A673 (cell line): ENCODE results near the gene ZFHX2. TPM values are rescaled to one million over a fixed set of nuclear protein-coding genes. Genes with fewer than 3 reads are reported as not detected.
"Not testable (repeated sequence)": the region's sequence is repeated elsewhere in the genome, so short reads cannot be mapped to it uniquely, and the experiment has no call there.

Experiments
- Bru-seq: library from RNA; stranded (reverse); fragments of 400-500 nt; gene quantifications from one replicate; lab custom pipeline; 2021; lab: Mats Ljungman, UMichigan
- BruChase-seq, 2 experiments: library from RNA; stranded (reverse); fragments of 400-500 nt; gene quantifications; one replicate each; lab custom pipeline; 2021; lab: Mats Ljungman, UMichigan
- BruUV-seq: library from RNA; stranded (reverse); fragments of 400-500 nt; replicated peaks from 2 replicates; lab custom pipeline; 2021; lab: Mats Ljungman, UMichigan
- CTCF ChIA-PET: fragments of 300-600 bp; sonication (Branson Sonifier 250); formaldehyde crosslinking; loops from one replicate; lab custom pipeline; 2022; ENCODE audit warnings: antibody characterized with exemption; lab: Charles Lee
- POLR2A ChIA-PET: fragments of 300-600 bp; sonication (Branson Sonifier 250); formaldehyde crosslinking; loops from one replicate; lab custom pipeline; 2022; ENCODE audit warnings: antibody characterized with exemption; ENCODE audit not compliant: low non-redundant PET; lab: Charles Lee
- DNase-seq: peaks from one replicate; pipeline ENCODE4 v3.0.0-alpha.2; 2015; ENCODE audit warnings: low spot score
- H3K27ac ChIP-seq: fragments of 200-600 bp; sonication (generic); 2 replicates; pipeline ENCODE4 v1.5.1; 2016; ENCODE audit warnings: mixed run types, low read depth, mild to moderate bottlenecking, mixed read lengths, antibody characterized with exemption, low read length; ENCODE audit not compliant: poor library complexity, severe bottlenecking
- H3K27me3 ChIP-seq: fragments of 200-600 bp; sonication (generic); replicated peaks from 2 replicates; pipeline ENCODE4 v1.6.1; 2017; ENCODE audit warnings: mixed run types, low read depth, mild to moderate bottlenecking, mixed read lengths, antibody characterized with exemption, low read length; ENCODE audit not compliant: insufficient read depth, poor library complexity
- H3K36me3 ChIP-seq: fragments of 200-600 bp; sonication (generic); 2 replicates; pipeline ENCODE4 v1.6.1; 2016; ENCODE audit warnings: mixed run types, mild to moderate bottlenecking, mixed read lengths, antibody characterized with exemption, low read length; ENCODE audit not compliant: insufficient read depth, poor library complexity, severe bottlenecking
- H3K4me1 ChIP-seq: fragments of 200-600 bp; sonication (generic); 2 replicates; pipeline ENCODE4 v1.6.1; 2017; ENCODE audit warnings: mixed run types, mild to moderate bottlenecking, mixed read lengths, antibody characterized with exemption, low read length; ENCODE audit not compliant: insufficient read depth, poor library complexity, severe bottlenecking
- H3K4me3 ChIP-seq: fragments of 200-600 bp; sonication (generic); 2 replicates; pipeline ENCODE4 v1.5.1; 2016; ENCODE audit warnings: low read depth, mixed run types, mild to moderate bottlenecking, mixed read lengths, low read length; ENCODE audit not compliant: poor library complexity, severe bottlenecking
- H3K9me3 ChIP-seq: fragments of 200-600 bp; sonication (generic); 2 replicates; pipeline ENCODE4 v1.6.1; 2016; ENCODE audit warnings: mixed run types, low read depth, mild to moderate bottlenecking, mixed read lengths, antibody characterized with exemption, low read length; ENCODE audit not compliant: poor library complexity, severe bottlenecking
- EZH2 ChIP-seq: fragments of 200-600 bp; sonication (generic); IDR thresholded peaks from 2 replicates; pipeline ENCODE4 v1.6.1; 2017; ENCODE audit warnings: borderline replicate concordance, low read depth, mild to moderate bottlenecking, mixed read lengths, antibody characterized with exemption, low read length; ENCODE audit not compliant: poor library complexity, severe bottlenecking
- intact Hi-C: fragments of 100-400 bp; cut with micrococcal nuclease; formaldehyde crosslinking; loops from one replicate; pipeline ENCODE4 v1.10.0; 2022; ENCODE audit not compliant: unreplicated experiment
- long read RNA-seq: library from polyadenylated mRNA; stranded (forward); transcript quantifications from one replicate; pipeline ENCODE4 v2.0.0, GENCODE V29; 2022
- total RNA-seq: library from RNA; stranded (reverse); gene quantifications from 2 replicates; pipeline ENCODE4 v1.2.3, GENCODE V29; 2021
- TF ChIP-seq, protein P1 (sequence below): fragments of 300-800, 200-600 bp; sonication (generic); conservative IDR thresholded peaks from 2 replicates; pipeline ENCODE4 v1.5.1; 2017; ENCODE audit warnings: low read depth, mild to moderate bottlenecking, antibody characterized with exemption, low read length, moderate library complexity, mixed read lengths

ZFHX2 gene
- total RNA-seq (4.8 and 5.8 TPM in 2 replicates), Bru-seq, nascent RNA (percentile 42 among the genes with signal in this experiment), BruChase-seq, experiment 1, labeled RNA remaining after a 2-hour chase (percentile 48 among the genes with signal in this experiment), BruChase-seq, experiment 2, labeled RNA remaining after a 6-hour chase (percentile 49 among the genes with signal in this experiment)
- long read RNA-seq, partial matches to known transcripts, result 3 of 4 reads
- long read RNA-seq, other reads (novel, unspliced or antisense), result 1 of 4 reads

GRCh38 chr14:23551266-23552028, at the start of gene ZFHX2:
TSS of gene ZFHX2 (minus strand) at chr14:23551765. CDS start at chr14:23535325, 16,440 bp downstream.
- Histone ChIP-seq H3K4me3 (peak within 1 kb of the TSS; percentile 87), H3K27me3 (no peaks in the 10 kb centered on the region), H3K36me3 (no peaks in the 10 kb centered on the region), H3K4me1 (peaks cover 5% of the 10 kb centered on the region), H3K9me3 (no peaks in the 10 kb centered on the region), H3K27ac (peak within 1 kb of the TSS; percentile 58)
- no TSS peak for BruUV-seq
- intact Hi-C loops, result no loop called here
- peak; percentile 88 for DNase-seq
- ChIA-PET CTCF (no interaction called here), POLR2A (interaction anchor here (0.9 kb wide), 1 partner anchor 12 kb away, joined by 3 read pairs; no protein-coding TSS in a partner anchor)
- TF ChIP-seq, protein P1, sequence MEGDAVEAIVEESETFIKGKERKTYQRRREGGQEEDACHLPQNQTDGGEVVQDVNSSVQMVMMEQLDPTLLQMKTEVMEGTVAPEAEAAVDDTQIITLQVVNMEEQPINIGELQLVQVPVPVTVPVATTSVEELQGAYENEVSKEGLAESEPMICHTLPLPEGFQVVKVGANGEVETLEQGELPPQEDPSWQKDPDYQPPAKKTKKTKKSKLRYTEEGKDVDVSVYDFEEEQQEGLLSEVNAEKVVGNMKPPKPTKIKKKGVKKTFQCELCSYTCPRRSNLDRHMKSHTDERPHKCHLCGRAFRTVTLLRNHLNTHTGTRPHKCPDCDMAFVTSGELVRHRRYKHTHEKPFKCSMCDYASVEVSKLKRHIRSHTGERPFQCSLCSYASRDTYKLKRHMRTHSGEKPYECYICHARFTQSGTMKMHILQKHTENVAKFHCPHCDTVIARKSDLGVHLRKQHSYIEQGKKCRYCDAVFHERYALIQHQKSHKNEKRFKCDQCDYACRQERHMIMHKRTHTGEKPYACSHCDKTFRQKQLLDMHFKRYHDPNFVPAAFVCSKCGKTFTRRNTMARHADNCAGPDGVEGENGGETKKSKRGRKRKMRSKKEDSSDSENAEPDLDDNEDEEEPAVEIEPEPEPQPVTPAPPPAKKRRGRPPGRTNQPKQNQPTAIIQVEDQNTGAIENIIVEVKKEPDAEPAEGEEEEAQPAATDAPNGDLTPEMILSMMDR, result no peak
- TF ChIP-seq EZH2, result no peak

DNA sequence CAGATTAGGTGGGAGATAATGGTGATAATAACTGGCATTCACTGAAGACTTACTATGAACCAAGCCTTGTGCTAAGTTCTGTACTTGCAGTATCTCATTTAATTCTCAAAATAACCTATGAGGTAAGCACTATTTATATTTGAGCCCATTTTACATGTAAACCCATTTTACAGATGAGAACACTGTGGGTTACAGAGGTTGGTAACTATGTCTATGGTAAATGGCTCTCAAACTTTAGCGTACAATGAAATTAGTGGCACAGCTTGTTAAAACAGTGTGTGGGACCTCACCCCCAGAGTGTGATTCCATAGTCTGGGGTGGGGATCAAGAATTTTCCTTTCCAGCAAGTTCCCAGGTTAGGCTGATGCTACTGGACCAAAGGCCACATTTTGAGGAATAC, 49.2 kb upstream of the ZFHX2 start:
- intact Hi-C loops, result no loop called here
- no peak overlapping the region for H3K27ac ChIP-seq
- no peaks in the 10 kb centered on the region for H3K4me1 ChIP-seq
- BruUV-seq, result no TSS peak
- DNase-seq, result no peak
- CTCF ChIA-PET, result no interaction called here
- no peaks in the 10 kb centered on the region for H3K9me3 ChIP-seq
- POLR2A ChIA-PET, result no interaction called here
- H3K27me3 ChIP-seq, result no peaks in the 10 kb centered on the region
- H3K36me3 ChIP-seq, result no peaks in the 10 kb centered on the region
- H3K4me3 ChIP-seq, result no peak overlapping the region
- TF ChIP-seq EZH2, result no peak
- TF ChIP-seq, protein P1, result no peak

GRCh38 chr14:23600322-23600707, 48.8 kb upstream of the ZFHX2 start:
- Histone ChIP-seq H3K27ac (no peak overlapping the region), H3K4me3 (no peak overlapping the region), H3K36me3 (no peaks in the 10 kb centered on the region), H3K9me3 (no peaks in the 10 kb centered on the region), H3K27me3 (no peaks in the 10 kb centered on the region), H3K4me1 (no peaks in the 10 kb centered on the region)
- intact Hi-C loops, result no loop called here
- POLR2A ChIA-PET, result no interaction called here
- no TSS peak for BruUV-seq
- TF ChIP-seq, protein P1, result no peak
- no peak for TF ChIP-seq EZH2
- CTCF ChIA-PET, result no interaction called here
- no peak for DNase-seq

- BruUV-seq, intact Hi-C loops, H3K9me3 ChIP-seq, H3K36me3 ChIP-seq, H3K27me3 ChIP-seq, H3K4me1 ChIP-seq, H3K27ac ChIP-seq, H3K4me3 ChIP-seq, POLR2A ChIA-PET, DNase-seq: not testable (repeated sequence)
- CTCF ChIA-PET, result interaction anchor here (0.7 kb wide), 1 partner anchor 39 kb away, joined by 7 read pairs; no protein-coding TSS in a partner anchor
Measured at GRCh38 chr14:23594191-23594590, 42.6 kb upstream of the ZFHX2 start.
